Caco-2 (cell line): ENCODE measurements around the gene HSD3B2. TPM values are rescaled to one million over a fixed set of nuclear protein-coding genes. Genes with fewer than 3 reads are reported as not detected.

Experiments used
- BruUV-seq: library from RNA; stranded (reverse); fragments of 400-500 nt; replicated peaks from 2 replicates; lab custom pipeline; 2021; lab: Mats Ljungman, UMichigan
- CTCF ChIA-PET: fragments of 300-600 bp; sonication (Branson Sonifier 250); formaldehyde crosslinking; loops from one replicate; lab custom pipeline; 2022; ENCODE audit warnings: antibody characterized with exemption; lab: Charles Lee
- POLR2A ChIA-PET: fragments of 300-600 bp; sonication (Branson Sonifier 250); formaldehyde crosslinking; loops from one replicate; lab custom pipeline; 2022; ENCODE audit warnings: antibody characterized with exemption; lab: Charles Lee
- DNase-seq, 2 experiments: peaks; one replicate each; pipeline versions ENCODE4 v3.0.0 to v3.0.0-alpha.2; 2020 to 2022
- H3K27me3 ChIP-seq: replicated peaks from 2 replicates; pipeline ENCODE4 v1.6.0; 2011; ENCODE audit warnings: low read length; ENCODE audit not compliant: control insufficient read depth, insufficient read depth
- H3K36me3 ChIP-seq: 2 replicates; pipeline ENCODE4 v1.5.1; 2011; ENCODE audit warnings: low read length; ENCODE audit not compliant: control insufficient read depth, insufficient read depth
- H3K4me1 ChIP-seq: fragments of 250-450 bp; sonication (Bioruptor Pico); 2 replicates; pipeline ENCODE4 v1.5.1; 2020; ENCODE audit warnings: mild to moderate bottlenecking
- H3K4me3 ChIP-seq: 2 replicates; pipeline ENCODE4 v1.5.1; 2011; ENCODE audit warnings: low read depth, mild to moderate bottlenecking, control low read depth, low read length
- H3K9me3 ChIP-seq: fragments of 250-450 bp; sonication (Bioruptor Pico); 2 replicates; pipeline ENCODE4 v1.5.1; 2020; ENCODE audit warnings: mild to moderate bottlenecking, moderate library complexity
- H3K27ac Mint-ChIP-seq: one replicate; pipeline ENCODE4 v1.8.0; 2022; ENCODE audit warnings: mixed read lengths; ENCODE audit not compliant: unreplicated experiment
- H3K27me3 Mint-ChIP-seq: one replicate; pipeline ENCODE4 v1.8.0; 2022; ENCODE audit warnings: mixed read lengths; ENCODE audit not compliant: insufficient read depth, unreplicated experiment
- H3K36me3 Mint-ChIP-seq: one replicate; pipeline ENCODE4 v1.8.0; 2022; ENCODE audit warnings: mild to moderate bottlenecking, mixed read lengths; ENCODE audit not compliant: insufficient read depth, unreplicated experiment
- H3K4me1 Mint-ChIP-seq: one replicate; pipeline ENCODE4 v1.8.0; 2022; ENCODE audit warnings: low read depth, mixed read lengths; ENCODE audit not compliant: unreplicated experiment
- H3K4me3 Mint-ChIP-seq: one replicate; pipeline ENCODE4 v1.8.0; 2022; ENCODE audit warnings: mild to moderate bottlenecking, moderate library complexity, mixed read lengths; ENCODE audit not compliant: unreplicated experiment
- H3K9me3 Mint-ChIP-seq: one replicate; pipeline ENCODE4 v1.8.0; 2022; ENCODE audit warnings: mixed read lengths; ENCODE audit not compliant: unreplicated experiment
- CTCF ChIP-seq, 2 experiments: fragments of 200-600 bp in 1 of 2; IDR thresholded peaks; 1 replicate in 1 of 2; 2 replicates in 1 of 2; pipeline versions ENCODE4 v1.5.1 to v1.8.0; 2011 to 2022; ENCODE audit warnings: antibody characterized with exemption in 1 of 2, control low read depth in 1 of 2, inconsistent platforms in 1 of 2, low read depth in 1 of 2, low read length in 1 of 2, mild to moderate bottlenecking in 1 of 2, moderate library complexity in 1 of 2; ENCODE audit not compliant: insufficient read depth in 1 of 2, severe bottlenecking in 1 of 2, unreplicated experiment in 1 of 2
- intact Hi-C: fragments of 100-400 bp; cut with micrococcal nuclease; formaldehyde crosslinking; loops from one replicate; pipeline ENCODE4 v1.10.0; 2022; ENCODE audit not compliant: unreplicated experiment
- total RNA-seq: library from RNA; stranded (reverse); gene quantifications from 2 replicates; pipeline ENCODE4 v1.2.3, GENCODE V29; 2022

The HSD3B2 gene
- total RNA-seq, 1 experiment from 2014 or later: not detected

GRCh38 chr1:119467219-119467618 lies 52.3 kb downstream of the HSD3B2 start:
- no peak for TF ChIP-seq CTCF (IDR thresholded peaks at IDR 0.05; ENCODE audit: insufficient read depth in 1 of 2, low read depth in 1 of 2, low read length in 1 of 2, severe bottlenecking in 1 of 2, unreplicated experiment in 1 of 2)
- no peaks in the 10 kb centered on the region for H3K9me3 ChIP-seq
- DNase-seq: no peak
- Mint-ChIP-seq H3K4me3 (no peak overlapping the region), H3K27me3 (no peaks in the 10 kb centered on the region), H3K4me1 (peaks cover 17% of the 10 kb centered on the region), H3K27ac (no peak overlapping the region), H3K9me3 (no peaks in the 10 kb centered on the region), H3K36me3 (no peaks in the 10 kb centered on the region)
- BruUV-seq: no TSS peak
- H3K36me3 ChIP-seq: no peaks in the 10 kb centered on the region
- peaks cover 15% of the 10 kb centered on the region for H3K4me1 ChIP-seq
- POLR2A ChIA-PET: no interaction called here
- intact Hi-C loops: no loop called here
- H3K4me3 ChIP-seq: no peak overlapping the region
- H3K27me3 ChIP-seq: no peaks in the 10 kb centered on the region
- CTCF ChIA-PET: no interaction called here

GRCh38 chr1:119467857-119468668 lies 53.1 kb downstream of the HSD3B2 start:
- Histone ChIP-seq H3K4me1 (peaks cover 15% of the 10 kb centered on the region), H3K9me3 (no peaks in the 10 kb centered on the region), H3K4me3 (no peak overlapping the region), H3K36me3 (no peaks in the 10 kb centered on the region), H3K27me3 (no peaks in the 10 kb centered on the region)
- ChIA-PET POLR2A (no interaction called here), CTCF (interaction anchor here (0.6 kb wide), 1 partner anchor 26 kb away, joined by 7 read pairs; no protein-coding TSS in a partner anchor)
- DNase-seq: no peak
- Mint-ChIP-seq H3K9me3 (no peaks in the 10 kb centered on the region), H3K4me1 (peaks cover 17% of the 10 kb centered on the region), H3K27me3 (no peaks in the 10 kb centered on the region), H3K36me3 (no peaks in the 10 kb centered on the region), H3K4me3 (no peak overlapping the region), H3K27ac (no peak overlapping the region)
- TF ChIP-seq CTCF (IDR thresholded peaks at IDR 0.05; ENCODE audit: insufficient read depth in 1 of 2, low read depth in 1 of 2, low read length in 1 of 2, severe bottlenecking in 1 of 2, unreplicated experiment in 1 of 2): no peak
- intact Hi-C loops: no loop called here
- BruUV-seq: no TSS peak

GRCh38 chr1:119469741-119470140 lies 54.8 kb downstream of the HSD3B2 start:
- Histone ChIP-seq H3K9me3 (no peaks in the 10 kb centered on the region), H3K36me3 (no peaks in the 10 kb centered on the region), H3K4me3 (no peak overlapping the region), H3K4me1 (peaks cover 9% of the 10 kb centered on the region; the same call in 1 of the 2 replicates), H3K27me3 (no peaks in the 10 kb centered on the region)
- BruUV-seq: no TSS peak
- no peak overlapping the region for H3K27ac Mint-ChIP-seq
- H3K4me3 Mint-ChIP-seq: no peak overlapping the region
- no peak for TF ChIP-seq CTCF (IDR thresholded peaks at IDR 0.05; ENCODE audit: insufficient read depth in 1 of 2, low read depth in 1 of 2, low read length in 1 of 2, severe bottlenecking in 1 of 2, unreplicated experiment in 1 of 2)
- H3K36me3 Mint-ChIP-seq: no peaks in the 10 kb centered on the region
- ChIA-PET POLR2A (no interaction called here), CTCF (no interaction called here)
- no peak for DNase-seq
- no peaks in the 10 kb centered on the region for H3K27me3 Mint-ChIP-seq
- intact Hi-C loops: no loop called here
- H3K9me3 Mint-ChIP-seq: no peaks in the 10 kb centered on the region
- peaks cover 7% of the 10 kb centered on the region for H3K4me1 Mint-ChIP-seq
